RKO (cell line): ENCODE data around the gene PITPNM3.
"Not testable (repeated sequence)": the region's sequence is repeated elsewhere in the genome, so short reads cannot be mapped to it uniquely, and the experiment has no call there.

Experiments
- DNase-seq: peaks from one replicate; pipeline ENCODE4 v3.0.0-alpha.2; 2016; ENCODE audit warnings: low spot score

PITPNM3 gene

GRCh38 chr17:6574687-6575595 lies 18.6 kb upstream of the PITPNM3 start:
- peak; percentile 15 for DNase-seq

GRCh38 chr17:6573982-6574686 lies 17.8 kb upstream of the PITPNM3 start:
- DNase-seq: no peak

GRCh38 chr17:6573495-6573894 lies 17.1 kb upstream of the PITPNM3 start:
- DNase-seq: not testable (repeated sequence)

GRCh38 chr17:6572972-6573370 lies 16.6 kb upstream of the PITPNM3 start:
- no peak for DNase-seq

- DNase-seq: no peak
Observed at GRCh38 chr17:6571452-6571781, 15.1 kb upstream of the PITPNM3 start.

- no peak for DNase-seq
Observed at GRCh38 chr17:6570731-6571451, 14.5 kb upstream of the PITPNM3 start.

GRCh38 chr17:6569370-6570285 lies 13.3 kb upstream of the PITPNM3 start:
- no peak for DNase-seq

- no peak for DNase-seq
Observed at GRCh38 chr17:6568184-6568758, 11.9 kb upstream of the PITPNM3 start.

- DNase-seq: no peak
Observed at GRCh38 chr17:6567528-6568183, 11.3 kb upstream of the PITPNM3 start.

GRCh38 chr17:6561446-6561845 lies 5.1 kb upstream of the PITPNM3 start:
- DNase-seq: no peak

- DNase-seq: no peak
Observed at GRCh38 chr17:6560496-6560895, 4.1 kb upstream of the PITPNM3 start.

GRCh38 chr17:6559753-6560215 lies 3.4 kb upstream of the PITPNM3 start:
- DNase-seq: no peak

GRCh38 chr17:6558932-6559752 lies 2.8 kb upstream of the PITPNM3 start:
- no peak for DNase-seq

GRCh38 chr17:6558276-6558675 lies 1.9 kb upstream of the PITPNM3 start:
- no peak for DNase-seq

GRCh38 chr17:6557040-6557438 lies 684 bp upstream of the PITPNM3 start:
- no peak for DNase-seq

GRCh38 chr17:6555331-6556120 lies 829 bp downstream of the PITPNM3 start:
- DNase-seq: no peak

GRCh38 chr17:6554871-6555330 lies 1.5 kb downstream of the PITPNM3 start:
- DNase-seq: no peak

GRCh38 chr17:6554342-6554741 lies 2.0 kb downstream of the PITPNM3 start:
- no peak for DNase-seq
